Activated naive CD4-positive, alpha-beta T cell treated with Interleukin-2 at 50 U/mL for 16 hours (primary cell): Measurements from ENCODE around the gene PPM1H.
"Not testable (repeated sequence)": the region's sequence is repeated elsewhere in the genome, so short reads cannot be mapped to it uniquely, and the experiment has no call there.

Experiments
- DNase-seq: peaks from one replicate; pipeline ENCODE4 v3.0.0-alpha.2; 2020

The PPM1H gene

DNA sequence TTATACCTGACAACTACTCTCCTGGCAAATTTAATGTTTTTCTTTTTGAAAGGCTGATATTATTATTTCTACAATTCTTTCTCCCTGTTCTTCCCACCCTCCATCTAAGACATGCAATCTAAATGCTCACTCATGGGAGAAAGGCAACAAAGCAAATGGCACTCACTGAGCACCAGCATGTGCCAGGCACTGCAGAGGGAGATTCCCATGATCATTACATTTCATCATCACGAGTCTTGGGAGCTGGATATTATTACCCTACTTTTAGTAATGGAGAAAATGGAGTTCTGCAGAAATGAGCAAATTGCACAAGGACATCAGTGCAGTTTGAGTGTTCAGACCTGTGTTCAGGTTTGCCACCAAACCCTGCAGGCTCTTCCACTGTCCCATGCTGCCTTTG lies 27.9 kb downstream of the PPM1H start:
- no peak for DNase-seq

DNA sequence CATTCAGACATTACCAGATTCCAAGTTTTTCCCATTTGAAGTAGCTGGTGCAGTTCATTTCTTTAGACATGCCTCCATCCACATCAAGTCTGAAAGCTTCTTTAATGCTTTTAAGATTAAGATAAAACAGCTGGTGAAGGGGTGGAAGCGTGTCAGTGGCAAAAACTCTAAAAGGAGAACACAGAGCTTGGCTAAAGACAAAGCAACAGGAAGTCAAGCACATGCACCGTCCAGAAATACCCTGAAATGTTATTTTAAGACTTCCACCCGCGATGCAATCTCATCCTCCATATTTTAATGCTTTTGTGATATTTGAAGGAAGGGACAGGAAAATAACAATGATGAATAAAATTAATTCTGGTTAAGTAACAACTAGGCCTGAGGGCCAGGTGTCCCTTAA lies 31.8 kb downstream of the PPM1H start:
- no peak for DNase-seq

DNA sequence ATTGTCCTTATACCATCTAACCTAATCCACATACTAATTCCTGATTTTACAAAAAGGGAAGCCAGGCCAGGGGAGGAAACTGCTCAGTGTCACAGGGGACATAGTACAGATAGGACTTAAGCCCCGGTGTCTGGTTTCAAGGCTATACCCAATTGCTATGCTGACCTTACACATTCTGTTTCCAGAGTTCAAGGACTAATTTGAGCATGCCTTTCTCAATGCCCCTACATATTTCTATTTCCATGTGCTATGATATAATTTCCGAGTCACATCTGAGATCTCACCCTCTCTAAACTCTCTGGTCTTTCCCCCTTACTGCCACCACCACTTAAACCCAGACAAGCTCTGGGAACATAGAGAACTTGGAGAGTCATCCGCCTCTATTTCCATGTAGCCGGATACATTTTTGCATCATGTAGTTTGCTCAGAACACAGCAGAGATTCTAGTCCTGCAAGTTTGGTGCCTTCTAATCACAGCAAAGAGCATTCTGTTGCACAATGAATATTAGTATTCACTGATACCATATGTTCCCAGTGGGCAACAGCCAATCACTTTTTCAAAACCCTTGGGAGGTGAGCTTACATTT lies 34.2 kb downstream of the PPM1H start:
- no peak for DNase-seq

DNA sequence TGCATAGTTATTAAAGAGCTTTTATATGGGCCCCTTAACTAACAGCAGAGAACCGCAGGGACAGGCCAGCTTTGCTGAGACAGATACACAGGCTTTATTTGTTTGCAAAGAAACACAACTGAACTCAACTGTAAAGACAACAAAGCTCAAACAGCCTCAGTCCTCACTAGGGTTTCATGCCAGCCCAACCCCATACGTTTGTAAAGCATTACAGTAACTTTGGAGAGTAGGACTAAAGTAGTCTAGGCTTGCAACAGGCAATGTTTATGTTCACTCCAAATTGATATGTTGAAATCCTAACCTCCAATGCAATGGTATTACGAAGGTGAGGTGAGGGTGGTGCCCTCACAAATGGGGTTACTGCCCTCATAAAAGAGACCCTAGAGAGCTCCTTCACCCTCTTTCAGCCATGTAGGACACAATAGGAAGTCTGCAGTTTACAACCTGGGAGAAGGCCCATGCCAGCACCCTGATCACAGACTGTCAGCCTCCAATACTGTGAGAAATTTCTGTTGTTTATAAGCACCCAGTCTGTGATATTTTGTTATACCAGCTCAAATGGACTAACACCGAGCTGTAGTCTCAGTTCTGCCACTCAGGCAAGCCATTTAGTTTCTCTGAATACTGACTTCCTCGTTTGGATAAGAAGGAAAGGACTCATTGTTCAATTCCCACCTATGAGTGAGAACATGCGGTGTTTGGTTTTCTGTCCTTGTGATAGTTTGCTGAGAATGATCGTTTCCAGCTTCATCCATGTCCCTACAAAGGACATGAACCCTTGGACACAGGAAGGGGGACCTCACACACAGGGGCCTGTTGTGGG lies 35.2 kb downstream of the PPM1H start:
- no peak for DNase-seq

DNA sequence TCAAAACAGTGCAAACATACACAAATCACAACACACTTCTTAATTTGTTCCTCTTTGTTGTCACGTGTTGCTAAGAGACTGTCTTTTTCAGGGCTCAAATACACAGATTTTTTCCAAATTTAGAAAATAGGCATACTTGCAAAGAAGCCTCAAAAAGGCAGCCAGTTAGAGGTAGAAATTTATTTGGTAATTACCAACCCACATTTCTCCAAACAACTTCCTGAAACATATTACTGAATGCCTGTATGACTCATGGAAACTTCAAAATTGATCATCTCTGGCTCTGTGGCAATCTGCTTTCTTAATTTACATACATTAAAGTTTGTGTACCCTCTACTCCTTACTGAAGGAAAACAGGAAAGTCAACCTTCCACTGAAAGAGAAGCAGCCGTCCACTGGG lies 36.4 kb downstream of the PPM1H start:
- DNase-seq = no peak

DNA sequence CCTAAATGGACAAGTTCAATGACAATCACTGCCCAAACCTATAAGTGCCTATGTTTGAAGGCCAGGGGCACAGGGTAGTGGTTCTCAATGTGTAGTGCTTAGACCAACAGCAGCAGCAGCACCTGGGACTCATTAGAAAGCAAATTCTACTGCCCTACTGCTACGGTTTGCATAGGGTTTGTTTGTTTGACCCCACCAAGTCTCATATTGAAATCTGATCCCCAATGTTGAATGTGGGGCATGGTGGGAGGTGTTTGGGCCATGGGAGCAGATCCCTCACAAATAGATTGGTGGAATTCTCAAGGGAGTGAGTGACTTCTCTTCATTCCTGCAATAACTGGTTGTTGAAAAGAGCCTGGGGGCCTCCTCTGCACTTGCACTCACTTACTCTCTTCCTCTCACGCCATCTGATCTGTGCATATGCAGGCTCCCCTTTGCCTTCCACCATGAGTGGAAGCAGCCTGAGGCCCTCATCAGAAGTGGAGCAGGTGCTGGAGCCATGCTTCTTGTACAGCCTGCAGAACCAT lies 39.5 kb downstream of the PPM1H start:
- no peak for DNase-seq

DNA sequence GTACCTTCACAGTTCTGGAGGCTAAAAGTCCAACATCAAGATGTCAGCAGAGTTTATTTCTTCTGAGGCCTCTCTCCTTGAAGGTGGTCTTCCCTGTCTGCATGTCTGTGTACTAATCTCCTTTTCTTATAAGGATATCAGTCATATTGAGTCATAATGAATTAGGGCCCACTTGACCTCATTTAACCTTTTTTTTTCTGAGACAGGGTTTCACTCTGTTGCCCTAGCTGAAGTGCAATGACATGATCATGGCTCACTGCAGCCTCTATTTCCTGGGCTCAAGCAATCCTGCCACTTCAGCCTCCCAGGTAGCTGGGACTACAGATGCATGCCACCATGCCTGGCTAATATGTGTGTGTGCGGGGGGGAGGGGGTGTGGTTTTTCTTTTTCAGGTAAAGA lies 41.7 kb downstream of the PPM1H start:
- DNase-seq = no peak

DNA sequence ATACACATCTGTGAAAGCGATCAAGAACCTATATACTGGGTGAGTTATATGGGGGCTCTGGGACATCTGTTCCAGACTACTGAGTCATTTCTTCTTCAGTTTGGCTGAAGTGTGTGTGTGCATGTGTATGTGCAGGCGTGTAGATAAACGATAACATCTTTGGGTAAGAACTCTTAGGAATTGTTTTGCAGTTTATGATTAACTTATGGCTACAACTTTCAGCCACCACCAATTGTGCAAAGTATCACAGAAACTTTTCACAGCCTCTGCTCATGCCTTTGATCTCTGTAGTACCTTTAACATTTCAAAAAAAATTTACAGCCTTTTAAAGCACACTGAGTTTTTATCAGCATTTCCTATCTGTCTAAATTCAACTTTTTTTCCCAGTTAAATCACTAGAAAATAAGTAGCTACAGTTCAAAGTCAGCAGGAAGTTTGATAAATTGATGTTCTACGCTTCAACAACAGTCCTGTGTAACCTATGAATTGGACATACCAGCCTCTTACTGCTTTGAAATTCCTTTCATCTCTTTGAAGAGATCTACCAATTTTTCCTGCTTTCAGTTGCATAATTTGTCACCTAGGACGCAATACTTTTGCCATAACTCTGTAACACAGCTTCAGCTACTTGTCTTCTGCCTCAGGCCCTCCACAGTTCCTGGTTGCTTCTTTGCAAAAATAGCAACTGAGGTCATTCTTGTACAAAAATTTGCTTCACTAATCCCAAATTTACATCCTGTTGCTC lies 43.0 kb downstream of the PPM1H start:
- DNase-seq = no peak

DNA sequence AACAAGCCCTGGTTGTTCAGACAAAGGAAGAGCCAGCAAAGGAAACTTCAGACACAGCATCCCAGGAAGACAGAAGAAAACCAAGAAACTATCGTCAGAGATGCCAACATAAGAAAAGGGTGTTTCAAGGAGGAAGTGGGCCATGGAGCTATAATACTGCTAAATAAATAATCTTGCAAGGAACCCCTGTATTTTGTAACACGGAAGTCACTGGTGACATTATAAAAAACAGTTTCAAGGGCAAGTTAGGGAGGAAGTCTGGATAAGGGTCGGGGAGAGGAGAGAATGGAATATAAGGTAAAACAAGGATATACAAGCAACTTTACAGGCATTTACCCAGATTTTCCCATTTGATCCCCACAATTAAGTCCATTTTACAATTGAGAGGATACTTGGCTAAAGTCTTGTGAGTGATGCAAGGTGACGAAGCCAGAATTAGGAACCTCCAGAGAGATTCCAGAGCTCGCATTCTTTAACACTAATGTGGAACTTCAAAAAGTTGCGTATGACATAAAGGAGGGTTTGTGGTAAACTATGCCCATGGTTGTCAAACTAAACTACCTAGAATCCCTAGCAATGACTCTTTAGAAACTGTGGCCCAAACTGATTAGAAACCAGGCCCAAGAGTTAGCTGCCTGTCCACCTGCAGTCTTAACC lies 46.4 kb downstream of the PPM1H start:
- no peak for DNase-seq

DNA sequence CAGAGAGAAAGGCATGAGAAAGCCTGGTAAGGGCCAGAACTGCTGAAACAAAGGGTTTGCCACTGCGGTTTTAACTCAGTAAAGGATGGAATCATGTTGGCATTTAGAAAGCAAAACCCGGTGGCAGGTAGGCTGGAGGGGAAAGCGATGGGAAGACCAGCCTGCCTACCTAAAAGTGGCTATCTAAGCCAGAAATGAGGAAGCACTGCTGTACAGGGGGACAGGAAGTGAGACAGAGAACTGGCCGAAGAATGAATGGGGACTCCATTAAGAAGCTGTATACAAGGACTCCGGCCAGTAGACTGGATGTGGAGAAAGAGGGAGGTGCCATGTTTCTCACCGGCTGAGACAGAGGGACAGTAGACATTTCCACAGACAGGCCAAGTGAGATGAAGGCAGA lies 48.2 kb downstream of the PPM1H start:
- no peak for DNase-seq

DNA sequence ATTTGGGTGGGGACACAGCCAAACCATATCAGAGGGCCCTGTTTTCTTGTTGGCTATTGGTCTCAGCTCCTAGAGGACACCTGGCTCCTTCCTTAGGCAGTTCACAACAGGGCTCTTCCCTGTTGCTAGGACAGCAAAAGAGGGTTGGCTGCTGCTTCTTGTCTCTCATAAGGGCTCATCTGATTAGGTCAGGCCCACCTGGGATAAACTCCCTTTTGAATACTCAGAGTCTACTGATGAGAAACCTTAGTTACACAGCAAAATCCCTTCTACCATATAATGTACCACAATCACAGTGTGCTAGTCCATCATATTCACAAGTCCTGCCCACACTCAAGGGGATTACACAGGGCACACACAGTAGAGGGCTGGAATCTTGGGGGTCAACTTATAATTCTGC lies 49.7 kb downstream of the PPM1H start:
- DNase-seq = no peak

DNA sequence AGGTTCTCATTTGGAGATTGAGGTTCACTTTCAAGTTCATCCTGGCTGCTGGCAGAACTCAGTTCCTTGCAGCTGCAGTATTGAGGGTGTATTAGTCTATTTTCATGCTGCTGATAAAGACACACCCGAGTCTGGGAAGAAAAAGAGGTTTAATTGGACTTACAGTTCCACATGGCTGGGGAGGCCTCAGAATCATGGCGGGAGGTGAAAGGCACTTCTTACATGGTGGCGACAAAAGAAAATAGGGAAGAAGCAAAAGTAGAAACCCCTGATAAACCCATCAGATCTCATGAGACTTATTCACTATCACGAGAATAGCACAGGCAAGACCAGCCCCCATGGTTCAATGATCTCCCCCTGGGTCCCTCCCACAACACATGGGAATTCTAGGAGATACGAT lies 50.1 kb downstream of the PPM1H start:
- DNase-seq = not testable (repeated sequence)

DNA sequence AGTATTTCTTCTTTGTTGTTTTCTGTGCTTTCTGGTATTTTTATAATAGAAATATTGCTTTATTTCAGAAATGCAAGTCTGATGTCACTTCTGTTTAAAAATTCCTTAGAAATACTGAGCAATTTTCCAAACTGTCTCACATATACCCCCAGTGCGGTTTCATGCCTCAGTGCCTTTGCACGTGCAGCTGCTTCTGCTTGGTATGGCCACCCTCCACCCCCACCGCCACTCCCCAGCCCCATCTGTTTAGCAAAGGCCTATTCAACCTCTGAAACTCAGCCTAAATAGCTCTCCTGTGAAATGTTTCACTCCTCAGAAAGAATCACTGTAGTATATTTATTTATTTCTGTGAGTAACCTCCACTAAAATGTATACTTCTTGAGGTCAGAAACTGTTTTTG lies 52.3 kb downstream of the PPM1H start:
- no peak for DNase-seq

DNA sequence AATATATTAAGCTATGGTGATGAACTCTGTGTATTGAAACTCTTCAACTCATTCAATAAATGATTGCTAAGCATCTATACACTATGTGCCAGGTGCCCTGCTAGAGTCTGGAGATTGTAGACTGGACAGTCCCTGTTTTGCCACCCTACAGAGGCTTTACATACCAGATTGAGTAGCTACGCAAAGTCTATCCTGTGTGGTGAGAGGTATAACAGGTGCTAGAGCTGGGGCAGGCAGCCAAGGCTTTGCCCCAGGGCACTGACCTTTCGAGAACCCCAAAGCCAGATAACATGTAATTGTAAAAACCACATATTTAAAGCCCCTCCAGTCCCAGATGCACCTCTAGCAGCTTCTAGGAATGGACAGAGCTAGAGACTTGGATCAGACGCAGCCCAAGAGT lies 52.8 kb downstream of the PPM1H start:
- DNase-seq = no peak

DNA sequence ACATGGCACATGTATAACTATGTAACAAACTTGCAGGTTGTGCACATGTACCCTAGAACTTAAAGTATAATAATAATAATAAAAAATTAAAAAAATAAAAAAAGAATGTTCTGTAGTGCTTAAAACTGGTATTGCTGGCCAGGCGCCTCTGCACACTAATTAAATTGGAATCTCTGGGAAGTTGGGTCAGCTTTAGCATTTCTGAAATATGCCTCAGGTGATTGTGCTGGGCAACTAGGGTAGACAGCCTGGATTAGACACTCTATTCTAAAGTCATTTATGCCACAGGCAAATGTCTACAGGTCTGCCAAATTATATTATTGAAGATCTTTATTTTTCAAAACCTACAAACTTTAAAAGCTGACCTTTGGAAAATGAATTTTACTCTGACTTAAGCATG lies 55.3 kb downstream of the PPM1H start:
- DNase-seq = no peak

DNA sequence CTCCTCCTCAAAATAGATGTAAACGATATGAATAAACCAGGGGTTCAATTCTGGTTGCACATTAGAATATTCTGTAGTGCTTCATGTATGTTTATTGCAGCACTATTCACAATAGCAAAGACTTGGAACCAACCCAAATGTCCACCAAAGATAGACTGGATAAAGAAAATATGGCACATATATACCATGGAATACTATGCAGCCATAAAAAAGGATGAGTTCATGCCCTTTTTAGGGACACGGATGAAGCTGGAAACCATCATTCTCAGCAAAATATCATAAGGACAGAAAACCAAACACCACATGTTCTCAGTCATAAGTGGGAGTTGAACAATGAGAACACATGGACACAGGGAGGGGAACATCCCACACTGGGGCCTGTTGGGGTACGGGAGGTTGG lies 55.7 kb downstream of the PPM1H start:
- DNase-seq = not testable (repeated sequence)

DNA sequence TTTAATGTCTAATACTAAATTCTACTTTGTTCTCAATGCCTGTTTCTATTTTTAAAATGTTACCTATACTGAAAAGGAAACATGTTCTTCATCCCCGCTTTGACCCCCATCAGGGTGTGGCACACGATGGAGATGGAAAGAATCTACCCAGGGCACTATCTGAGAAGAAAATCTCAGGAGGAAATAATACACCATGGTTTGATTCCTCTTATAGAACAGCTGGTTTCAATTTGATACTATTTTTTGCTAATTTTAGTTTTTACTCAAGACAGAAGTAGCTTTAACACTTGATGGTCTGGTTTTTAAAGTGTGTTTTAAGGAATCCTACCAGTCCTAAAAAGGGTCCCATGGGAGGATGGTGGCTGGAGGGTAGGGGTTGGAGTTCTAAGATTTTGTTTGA lies 56.7 kb downstream of the PPM1H start:
- DNase-seq = no peak

DNA sequence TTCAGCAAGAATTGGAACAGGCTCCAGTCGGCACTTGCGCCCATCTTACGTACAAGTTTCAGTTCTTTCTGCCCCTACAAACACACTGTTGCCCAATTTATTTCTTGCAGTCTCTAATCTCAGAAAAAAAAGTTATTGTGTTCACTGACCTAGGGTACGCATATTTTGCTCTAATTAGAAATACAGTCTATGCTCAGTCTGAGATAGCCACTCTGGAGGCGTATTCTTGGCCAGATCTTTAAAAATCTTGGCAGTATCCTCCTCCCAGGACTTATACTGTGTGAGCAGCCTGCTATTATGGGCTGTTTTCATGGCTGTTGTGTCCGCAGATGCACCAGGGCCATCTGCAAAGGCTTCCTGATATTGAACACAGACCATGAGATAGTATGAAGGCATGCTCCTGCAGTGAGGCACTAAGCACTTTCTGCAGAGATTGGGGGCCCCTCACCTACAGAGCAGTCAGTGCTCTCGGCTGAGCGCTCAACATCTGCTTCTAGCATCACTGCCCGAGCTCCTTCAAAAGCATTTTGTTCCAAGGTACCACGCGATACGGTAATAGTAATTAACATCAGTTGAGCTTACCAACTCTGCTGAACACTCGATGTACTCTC lies 57.9 kb downstream of the PPM1H start:
- no peak for DNase-seq

DNA sequence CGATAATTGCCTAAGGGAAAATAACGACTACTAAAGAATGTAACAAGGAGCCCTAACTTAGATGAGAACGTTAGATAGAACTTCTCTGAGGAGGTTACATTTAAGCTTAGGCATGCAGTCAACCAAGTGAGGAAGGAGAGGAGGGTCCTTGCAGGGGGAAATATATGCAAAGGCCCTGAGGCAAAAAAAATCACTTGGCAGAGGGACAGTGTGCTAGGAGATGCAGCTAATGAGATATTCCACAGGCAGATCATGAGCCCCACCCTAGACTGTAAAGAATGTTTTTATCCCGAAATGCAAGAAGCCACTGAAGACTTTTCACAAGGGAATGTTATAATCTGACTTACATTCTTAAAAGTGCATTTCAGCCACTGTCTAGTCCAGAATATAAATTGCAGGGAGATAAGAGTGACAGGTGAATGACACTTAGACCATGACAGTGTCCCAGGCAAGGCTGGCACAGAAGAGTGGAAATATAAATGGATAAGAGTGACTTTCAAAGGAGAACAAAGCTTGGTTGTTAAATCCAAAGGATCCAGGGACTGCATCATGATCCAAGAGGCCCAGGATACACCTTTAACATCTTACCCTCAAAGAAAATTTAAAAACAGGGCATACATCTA lies 61.0 kb downstream of the PPM1H start:
- DNase-seq = no peak

DNA sequence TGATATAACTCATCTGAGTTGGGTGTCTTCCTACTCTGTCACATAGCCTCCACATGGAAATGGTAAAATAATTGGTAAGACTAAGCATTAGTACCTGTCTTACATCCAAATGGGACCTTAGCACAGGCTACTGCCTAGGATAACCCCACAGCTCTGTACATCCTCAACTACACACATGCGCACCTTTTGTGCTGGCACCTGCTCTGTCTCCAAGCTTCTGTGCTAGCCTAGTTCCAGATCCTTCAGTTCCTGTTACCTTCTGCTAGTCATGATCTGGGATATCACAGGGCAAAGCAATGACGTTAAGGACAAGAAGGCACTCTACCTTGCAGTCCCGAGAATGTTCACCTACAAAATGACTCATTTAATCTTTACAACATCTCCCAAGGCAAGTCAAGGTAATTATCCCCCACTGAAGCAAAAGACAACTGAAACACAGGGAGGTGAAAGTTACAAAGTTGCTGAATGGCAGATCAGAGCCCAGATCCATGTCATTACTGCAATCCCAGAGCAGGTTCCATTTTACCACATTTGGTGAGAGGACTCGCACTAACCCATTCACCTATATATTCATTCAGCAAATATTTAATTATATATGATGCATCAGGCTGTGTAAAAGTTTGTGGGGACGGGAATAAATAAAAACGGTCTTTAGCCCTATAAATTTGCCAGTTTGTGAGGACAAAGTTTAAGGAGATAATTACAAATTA lies 61.7 kb downstream of the PPM1H start:
- no peak for DNase-seq

DNA sequence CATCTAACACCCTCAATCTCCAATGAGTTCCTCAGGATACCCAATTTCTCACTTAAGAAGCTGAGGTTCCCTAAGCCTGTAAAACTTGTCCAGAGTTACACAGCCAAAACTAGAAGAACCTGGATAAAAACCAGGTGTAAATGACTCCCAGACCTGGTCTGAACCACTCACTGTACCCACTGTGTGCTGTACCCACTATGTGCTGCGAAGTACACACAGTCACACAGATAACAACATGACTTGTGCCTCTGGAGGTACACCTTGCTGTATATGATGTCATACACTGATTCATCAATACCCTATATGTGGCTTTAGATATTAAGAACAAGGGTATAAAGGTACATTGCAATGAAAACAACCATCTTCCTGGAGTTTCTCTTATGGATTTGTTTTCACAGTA lies 66.1 kb downstream of the PPM1H start:
- no peak for DNase-seq
